ENCODE measurements around the gene CRY2. TPM values are rescaled to one million over a fixed set of nuclear protein-coding genes. Genes with fewer than 3 reads are reported as not detected.

CRY2 gene
- total RNA-seq, 4 donors from 2014 or later: 5.6 to 21.0 (median 13.4) TPM

- H3K4me1 ChIP-seq: peaks cover 37 to 74% (median 57%) of the 10 kb centered on the region in 3 donors
- TF ChIP-seq POLR2A (IDR thresholded peaks at IDR 0.05): no peak
- no peak overlapping the region for H3K4me3 ChIP-seq
- WGBS, 2 donors: 89% methylated on average over 7 of the region's 12 CpGs; no CpG with 5 or more reads in 1 of the 2 donors
- H3K27me3 ChIP-seq: peaks cover 0 to 38% (median 0%) of the 10 kb centered on the region in 4 donors
- no peak overlapping the region for H3K27ac ChIP-seq
- no peaks in the 10 kb centered on the region for H3K9me3 ChIP-seq
- intact Hi-C loops (cut with DNase I): no loop called here
- peaks cover 0 to 21% (median 5%) of the 10 kb centered on the region in 3 donors for H3K36me3 ChIP-seq
- DNase-seq: no peak
Measured at GRCh38 chr11:45926536-45927331, 79.5 kb downstream of the CRY2 start.

DNA sequence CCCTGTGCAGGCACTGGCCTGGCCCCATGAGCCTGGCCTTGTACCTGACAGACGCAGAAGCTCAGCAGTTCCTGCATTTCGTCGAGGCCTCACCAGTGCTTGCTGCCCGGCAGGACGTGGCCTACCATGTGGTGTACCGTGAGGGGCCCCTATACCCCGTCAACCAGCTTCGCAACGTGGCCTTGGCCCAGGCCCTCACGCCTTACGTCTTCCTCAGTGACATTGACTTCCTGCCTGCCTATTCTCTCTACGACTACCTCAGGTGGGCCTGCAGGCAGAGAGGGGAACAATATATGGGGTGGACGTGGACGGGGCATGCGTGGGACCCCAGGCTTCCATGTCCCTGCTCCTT, 80.0 kb downstream of the CRY2 start:
- peaks cover 37 to 74% (median 51%) of the 10 kb centered on the region in 3 donors for H3K4me1 ChIP-seq
- no peak for DNase-seq
- peaks cover 0 to 32% (median 0%) of the 10 kb centered on the region in 4 donors for H3K27me3 ChIP-seq
- no peaks in the 10 kb centered on the region for H3K9me3 ChIP-seq
- intact Hi-C loops (cut with DNase I): no loop called here
- TF ChIP-seq, protein P1, sequence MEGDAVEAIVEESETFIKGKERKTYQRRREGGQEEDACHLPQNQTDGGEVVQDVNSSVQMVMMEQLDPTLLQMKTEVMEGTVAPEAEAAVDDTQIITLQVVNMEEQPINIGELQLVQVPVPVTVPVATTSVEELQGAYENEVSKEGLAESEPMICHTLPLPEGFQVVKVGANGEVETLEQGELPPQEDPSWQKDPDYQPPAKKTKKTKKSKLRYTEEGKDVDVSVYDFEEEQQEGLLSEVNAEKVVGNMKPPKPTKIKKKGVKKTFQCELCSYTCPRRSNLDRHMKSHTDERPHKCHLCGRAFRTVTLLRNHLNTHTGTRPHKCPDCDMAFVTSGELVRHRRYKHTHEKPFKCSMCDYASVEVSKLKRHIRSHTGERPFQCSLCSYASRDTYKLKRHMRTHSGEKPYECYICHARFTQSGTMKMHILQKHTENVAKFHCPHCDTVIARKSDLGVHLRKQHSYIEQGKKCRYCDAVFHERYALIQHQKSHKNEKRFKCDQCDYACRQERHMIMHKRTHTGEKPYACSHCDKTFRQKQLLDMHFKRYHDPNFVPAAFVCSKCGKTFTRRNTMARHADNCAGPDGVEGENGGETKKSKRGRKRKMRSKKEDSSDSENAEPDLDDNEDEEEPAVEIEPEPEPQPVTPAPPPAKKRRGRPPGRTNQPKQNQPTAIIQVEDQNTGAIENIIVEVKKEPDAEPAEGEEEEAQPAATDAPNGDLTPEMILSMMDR (IDR thresholded peaks at IDR 0.05): no peak
- WGBS, 2 donors: 55 to 80% methylated on average over 4 to 13 of the region's 15 CpGs
- H3K4me3 ChIP-seq: no peak overlapping the region
- no peak overlapping the region for H3K27ac ChIP-seq
- peaks cover 0 to 27% (median 8%) of the 10 kb centered on the region in 3 donors for H3K36me3 ChIP-seq

DNA sequence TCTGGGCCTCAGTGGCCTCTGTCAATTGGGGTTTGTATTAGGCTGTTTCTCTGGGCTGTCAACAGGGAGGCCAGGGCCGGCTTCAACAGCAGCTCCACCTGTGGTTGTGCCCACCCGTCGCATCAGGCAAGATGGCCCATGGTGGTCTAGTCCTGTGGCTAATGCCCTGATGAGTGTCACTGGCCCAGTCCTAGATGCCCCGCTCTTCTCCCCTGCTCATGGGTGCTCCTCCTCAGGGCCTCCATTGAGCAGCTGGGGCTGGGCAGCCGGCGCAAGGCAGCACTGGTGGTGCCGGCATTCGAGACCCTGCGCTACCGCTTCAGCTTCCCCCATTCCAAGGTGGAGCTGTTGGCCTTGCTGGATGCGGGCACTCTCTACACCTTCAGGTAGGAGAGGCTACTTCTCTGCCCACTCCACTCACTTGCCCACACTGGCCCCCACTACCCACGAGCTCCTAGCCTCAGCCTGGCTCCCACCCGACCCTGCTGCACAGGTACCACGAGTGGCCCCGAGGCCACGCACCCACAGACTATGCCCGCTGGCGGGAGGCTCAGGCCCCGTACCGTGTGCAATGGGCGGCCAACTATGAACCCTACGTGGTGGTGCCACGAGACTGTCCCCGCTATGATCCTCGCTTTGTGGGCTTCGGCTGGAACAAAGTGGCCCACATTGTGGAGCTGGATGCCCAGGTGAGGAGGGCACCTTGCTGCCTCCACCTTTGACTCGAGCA, 80.6 kb downstream of the CRY2 start:
- Histone ChIP-seq H3K27me3 (peaks cover 0 to 26% (median 0%) of the 10 kb centered on the region in 4 donors), H3K9me3 (no peaks in the 10 kb centered on the region), H3K27ac (peak overlapping the region in 1 of 4 donors; percentile 79), H3K4me3 (no peak overlapping the region), H3K36me3 (peaks cover 0 to 28% (median 8%) of the 10 kb centered on the region in 3 donors), H3K4me1 (peaks cover 36 to 74% (median 46%) of the 10 kb centered on the region in 3 donors)
- no peak for TF ChIP-seq POLR2A (IDR thresholded peaks at IDR 0.05)
- TF ChIP-seq, protein P1 (IDR thresholded peaks at IDR 0.05): no peak
- no peak for DNase-seq
- intact Hi-C loops (cut with DNase I): no loop called here
- 83 to 87% methylated on average over 5 to 10 of the region's 27 CpGs for WGBS, 2 donors

GRCh38 chr11:45928535-45929215, 81.4 kb downstream of the CRY2 start:
- H3K4me1 ChIP-seq: peaks cover 37 to 75% (median 41%) of the 10 kb centered on the region in 3 donors
- H3K9me3 ChIP-seq: no peaks in the 10 kb centered on the region
- TF ChIP-seq, protein P1 (IDR thresholded peaks at IDR 0.05): no peak
- no peak for TF ChIP-seq POLR2A (IDR thresholded peaks at IDR 0.05)
- H3K4me3 ChIP-seq: no peak overlapping the region
- DNase-seq: no peak
- peaks cover 1 to 36% (median 12%) of the 10 kb centered on the region in 3 donors for H3K36me3 ChIP-seq
- WGBS, 2 donors: 45 to 53% methylated on average over 7 to 11 of the region's 13 CpGs
- intact Hi-C loops (cut with DNase I): no loop called here
- H3K27me3 ChIP-seq: peaks cover 0 to 19% (median 0%) of the 10 kb centered on the region in 4 donors
- peak overlapping the region in 2 of 4 donors; percentile 79 to 82 for H3K27ac ChIP-seq

GRCh38 chr11:45929486-45930030, 82.3 kb downstream of the CRY2 start:
- WGBS, 2 donors: 57 to 60% methylated on average over 1 to 6 of the region's 10 CpGs
- no peak for DNase-seq
- Histone ChIP-seq H3K4me1 (peaks cover 36 to 77% (median 40%) of the 10 kb centered on the region in 3 donors), H3K4me3 (no peak overlapping the region), H3K27ac (peak overlapping the region; percentile 72 to 82 (median 80)), H3K27me3 (peaks cover 0 to 13% (median 0%) of the 10 kb centered on the region in 4 donors), H3K9me3 (no peaks in the 10 kb centered on the region), H3K36me3 (peaks cover 9 to 45% (median 12%) of the 10 kb centered on the region in 3 donors)
- no peak for TF ChIP-seq POLR2A (IDR thresholded peaks at IDR 0.05)
- intact Hi-C loops (cut with DNase I): no loop called here

All from esophagus squamous epithelium (tissue), 5 donors.